Body of pancreas (tissue), 4 donors: ENCODE results near the gene CDX2. TPM values are rescaled to one million over a fixed set of nuclear protein-coding genes. Genes with fewer than 3 reads are reported as not detected.

ENCODE experiments used
- ATAC-seq: fragments of 150-250 bp; one replicate; pipeline ENCODE4 v1.9.1; 2016
- DNase-seq, 4 donors: peaks; one replicate each; pipeline ENCODE4 v3.0.0-alpha.2; 2019
- H3K27ac ChIP-seq, 4 donors: fragments of 200-600 bp; sonication (generic); 1 replicate in 3 of 4; 2 replicates in 1 of 4; pipeline versions ENCODE4 v1.5.1 to v1.6.1; 2016 to 2019; ENCODE audit warnings: mild to moderate bottlenecking in 1 of 4, mixed read lengths in 1 of 4, moderate library complexity in 1 of 4
- H3K27me3 ChIP-seq, 2 donors: fragments of 200-600 bp; sonication (generic); one replicate each; pipeline ENCODE4 v1.6.0; 2016; ENCODE audit warnings: mild to moderate bottlenecking in 1 of 2
- H3K36me3 ChIP-seq, 2 donors: fragments of 200-600 bp; sonication (generic); replicated peaks in 1 of 2; 2 replicates each; pipeline ENCODE4 v1.5.1; 2016; ENCODE audit warnings: low read depth in 2 of 2; ENCODE audit not compliant: insufficient read depth in 1 of 2
- H3K4me1 ChIP-seq: fragments of 200-600 bp; sonication (generic); one replicate; pipeline ENCODE4 v1.6.0; 2016
- H3K4me3 ChIP-seq, 2 donors: fragments of 200-600 bp; sonication (generic); 1 replicate in 1 of 2; 2 replicates in 1 of 2; pipeline ENCODE4 v1.5.1; 2016 to 2019
- H3K9me3 ChIP-seq, 3 donors: fragments of 200-600 bp; sonication (generic); 1 replicate in 2 of 3; 2 replicates in 1 of 3; pipeline ENCODE4 v1.5.1; 2016
- POLR2A ChIP-seq, 3 donors: fragments of 450-650 bp; IDR thresholded peaks; one replicate each; pipeline ENCODE4 v1.6.1; 2016; ENCODE audit warnings: antibody characterized with exemption in 3 of 3, mild to moderate bottlenecking in 2 of 3
- WGBS, 2 donors: methylation state at CpG; one replicate each; pipeline ENCODE4 v1.1.5; 2017; 5-methylcytosine and 5-hydroxymethylcytosine counted together
- intact Hi-C: fragments of 100-400 bp; cut with DNase I; formaldehyde crosslinking; loops from one replicate; pipeline ENCODE4 v1.15.1; 2023
- total RNA-seq, 2 donors: library from RNA; depleted of rRNA; stranded (reverse); fragments of >200 nt; gene quantifications; one replicate each; pipeline ENCODE4 v1.1.0, GENCODE V29; 2016
- TF ChIP-seq, protein P1 (sequence below), 7 experiments: fragments of 450-650 bp in 4 of 7; fragments of 200-600 bp in 3 of 7; sonication (generic) in 3 of 7; IDR thresholded peaks; one replicate each; pipeline ENCODE4 v1.5.1; 2016 to 2019; ENCODE audit warnings: antibody characterized with exemption in 7 of 7

CDX2 gene
- total RNA-seq, 2 donors from 2014 or later, result 1.3 to 1.6 TPM

DNA sequence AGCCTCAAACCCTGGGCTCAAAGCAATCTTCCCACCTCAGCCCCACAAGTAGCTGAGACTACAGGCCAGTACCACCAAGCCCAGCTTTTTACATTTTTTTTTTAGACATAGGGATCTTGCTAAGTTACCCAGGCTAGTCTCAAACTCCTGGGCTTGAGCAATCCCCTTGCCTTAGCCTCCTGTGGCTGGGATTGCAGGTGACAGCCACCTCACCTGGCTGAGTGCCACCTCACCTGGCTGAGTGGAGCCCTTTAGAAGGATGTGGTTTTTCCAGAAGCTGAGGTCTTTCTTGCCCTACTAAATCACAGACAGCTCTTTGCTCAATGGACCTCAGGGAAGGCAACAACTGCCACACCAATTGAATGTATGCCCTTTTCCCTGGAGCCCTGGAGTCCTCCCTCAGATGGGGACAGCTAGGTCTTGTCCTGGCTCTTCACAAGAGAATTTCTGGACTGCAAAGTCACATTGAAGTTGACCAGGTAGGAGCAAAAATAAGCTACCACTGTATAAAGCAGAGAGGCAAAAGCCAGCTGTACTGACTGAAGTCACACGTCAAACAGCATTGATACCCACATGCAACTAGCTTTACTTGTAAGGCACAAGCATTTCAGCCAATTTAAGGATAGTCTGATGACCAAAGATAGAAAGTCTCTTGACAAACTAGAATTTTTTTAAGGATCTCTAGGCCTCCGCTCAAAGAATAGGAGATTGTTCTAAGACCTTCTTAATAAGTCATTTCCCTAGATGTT lies 35.4 kb downstream of the CDX2 start:
- intact Hi-C loops, result no loop called here
- Histone ChIP-seq H3K27me3 (no peaks in the 10 kb centered on the region), H3K4me3 (no peak overlapping the region), H3K4me1 (no peaks in the 10 kb centered on the region), H3K9me3 (no peaks in the 10 kb centered on the region), H3K27ac (peak overlapping the region in 3 of 4 donors; percentile 5 to 41 (median 17)), H3K36me3 (no peaks in the 10 kb centered on the region)
- WGBS, 2 donors, result 86 to 88% methylated on average over 2 of the region's 2 CpGs
- peak; percentile 55 for ATAC-seq
- TF ChIP-seq, protein P1, sequence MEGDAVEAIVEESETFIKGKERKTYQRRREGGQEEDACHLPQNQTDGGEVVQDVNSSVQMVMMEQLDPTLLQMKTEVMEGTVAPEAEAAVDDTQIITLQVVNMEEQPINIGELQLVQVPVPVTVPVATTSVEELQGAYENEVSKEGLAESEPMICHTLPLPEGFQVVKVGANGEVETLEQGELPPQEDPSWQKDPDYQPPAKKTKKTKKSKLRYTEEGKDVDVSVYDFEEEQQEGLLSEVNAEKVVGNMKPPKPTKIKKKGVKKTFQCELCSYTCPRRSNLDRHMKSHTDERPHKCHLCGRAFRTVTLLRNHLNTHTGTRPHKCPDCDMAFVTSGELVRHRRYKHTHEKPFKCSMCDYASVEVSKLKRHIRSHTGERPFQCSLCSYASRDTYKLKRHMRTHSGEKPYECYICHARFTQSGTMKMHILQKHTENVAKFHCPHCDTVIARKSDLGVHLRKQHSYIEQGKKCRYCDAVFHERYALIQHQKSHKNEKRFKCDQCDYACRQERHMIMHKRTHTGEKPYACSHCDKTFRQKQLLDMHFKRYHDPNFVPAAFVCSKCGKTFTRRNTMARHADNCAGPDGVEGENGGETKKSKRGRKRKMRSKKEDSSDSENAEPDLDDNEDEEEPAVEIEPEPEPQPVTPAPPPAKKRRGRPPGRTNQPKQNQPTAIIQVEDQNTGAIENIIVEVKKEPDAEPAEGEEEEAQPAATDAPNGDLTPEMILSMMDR (IDR thresholded peaks at IDR 0.05), result no peak
- no peak for TF ChIP-seq POLR2A (IDR thresholded peaks at IDR 0.05)
- DNase-seq, result peak in 2 of 4 donors; percentile 58 to 72

DNA sequence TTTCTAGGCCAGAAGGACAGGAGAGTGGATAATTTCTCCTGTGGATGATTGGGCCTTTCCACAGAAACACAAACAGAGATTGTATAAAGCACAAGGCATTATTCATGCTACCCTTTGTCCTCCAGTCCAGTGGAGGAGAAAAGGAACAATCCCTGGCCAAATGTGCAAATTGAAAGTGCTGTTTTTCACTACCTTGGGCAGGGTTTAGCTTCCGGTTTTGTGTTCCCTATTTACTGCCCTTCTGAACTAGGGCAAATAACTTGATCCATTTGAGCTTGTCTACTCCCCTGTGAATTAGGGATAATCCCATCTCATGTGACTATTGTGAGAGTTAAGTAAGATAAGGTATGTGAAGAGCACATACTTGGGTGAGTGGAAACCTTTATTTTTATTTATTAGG lies 36.0 kb downstream of the CDX2 start:
- no peak for TF ChIP-seq POLR2A (IDR thresholded peaks at IDR 0.05)
- TF ChIP-seq, protein P1 (IDR thresholded peaks at IDR 0.05), result no peak
- H3K27me3 ChIP-seq, result no peaks in the 10 kb centered on the region
- no peaks in the 10 kb centered on the region for H3K4me1 ChIP-seq
- peak overlapping the region in 2 of 4 donors; percentile 5 to 17 for H3K27ac ChIP-seq
- H3K36me3 ChIP-seq, result no peaks in the 10 kb centered on the region
- ATAC-seq (no peak), DNase-seq (no peak)
- H3K4me3 ChIP-seq, result no peak overlapping the region
- 67 to 81% methylated on average over 1 of the region's 1 CpG for WGBS, 2 donors
- no peaks in the 10 kb centered on the region for H3K9me3 ChIP-seq
- intact Hi-C loops, result no loop called here

DNA sequence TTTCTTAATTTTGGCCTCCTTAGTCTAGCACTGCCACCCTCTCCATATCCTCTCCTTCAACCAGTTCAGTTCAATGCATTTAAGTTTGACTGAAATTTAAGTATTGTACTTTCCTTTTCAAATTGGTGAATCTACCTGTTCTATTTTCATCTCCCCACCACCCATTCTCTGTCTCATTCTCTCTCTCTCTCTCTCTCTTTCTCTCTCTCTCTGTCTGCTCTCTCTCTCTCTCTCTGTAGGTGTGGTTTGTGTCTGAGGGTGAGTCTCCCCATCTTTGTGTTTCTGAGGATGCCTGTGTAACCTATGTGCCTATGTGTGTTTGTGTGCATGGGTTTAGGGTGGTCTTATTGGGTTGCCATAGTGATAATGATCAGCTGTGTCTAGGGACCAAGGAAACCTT lies 39.2 kb downstream of the CDX2 start:
- Histone ChIP-seq H3K9me3 (no peaks in the 10 kb centered on the region), H3K4me1 (no peaks in the 10 kb centered on the region), H3K36me3 (no peaks in the 10 kb centered on the region), H3K27ac (peak overlapping the region in 3 of 4 donors; percentile 79 to 91 (median 90)), H3K4me3 (no peak overlapping the region), H3K27me3 (no peaks in the 10 kb centered on the region)
- no peak for ATAC-seq
- intact Hi-C loops, result no loop called here
- no peak for DNase-seq
- TF ChIP-seq, protein P1 (IDR thresholded peaks at IDR 0.05), result no peak
- no peak for TF ChIP-seq POLR2A (IDR thresholded peaks at IDR 0.05)

DNA sequence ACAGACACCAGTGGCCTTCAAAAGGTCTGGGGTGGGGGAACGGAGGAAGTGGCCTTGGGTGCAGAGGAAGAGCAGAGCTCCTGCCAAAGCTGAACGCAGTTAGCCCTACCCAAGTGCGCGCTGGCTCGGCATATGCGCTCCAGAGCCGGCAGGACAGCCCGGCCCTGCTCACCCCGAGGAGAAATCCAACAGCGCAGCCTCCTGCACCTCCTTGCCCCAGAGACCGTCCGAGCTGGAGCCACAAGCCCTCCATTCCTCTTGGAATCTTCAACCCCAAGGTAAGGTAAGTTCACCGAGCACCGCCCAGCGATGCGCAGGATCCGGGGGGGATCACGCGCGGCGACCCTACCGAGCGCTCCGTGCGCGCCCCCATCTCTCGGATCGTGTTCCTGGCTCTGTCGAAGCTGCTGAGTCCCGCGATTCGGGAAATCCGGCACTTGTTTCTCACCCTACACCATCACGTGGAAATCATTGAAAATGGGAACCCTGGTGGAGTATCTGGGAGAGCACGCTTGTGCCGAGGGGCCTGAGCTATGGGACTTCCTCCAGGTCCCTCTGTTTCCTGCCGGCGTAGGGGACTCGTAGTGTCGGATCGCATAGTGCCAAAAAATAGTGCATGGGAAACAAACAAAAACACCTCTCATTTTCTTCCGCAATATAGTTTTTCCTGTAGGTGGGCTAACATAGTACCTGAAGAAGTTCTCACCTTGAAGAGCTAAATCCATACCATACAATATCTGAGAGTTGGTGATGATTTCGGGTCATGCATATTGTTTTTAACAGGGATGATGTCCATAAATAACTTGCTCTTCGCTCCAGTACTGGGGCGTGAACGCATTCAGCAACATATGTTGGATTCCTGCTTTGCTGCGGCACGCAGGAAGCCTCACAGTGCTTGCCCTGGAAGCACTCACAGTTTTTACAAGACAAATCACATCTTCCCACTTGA lies 40.0 kb downstream of the CDX2 start:
- H3K4me1 ChIP-seq, result no peaks in the 10 kb centered on the region
- DNase-seq (peak in 1 of 4 donors; percentile 19), ATAC-seq (no peak)
- H3K27ac ChIP-seq, result peak overlapping the region; percentile 15 to 91 (median 84)
- H3K4me3 ChIP-seq, result no peak overlapping the region
- WGBS, 2 donors, result 32 to 73% methylated on average over 42 to 45 of the region's 48 CpGs
- intact Hi-C loops, result no loop called here
- no peaks in the 10 kb centered on the region for H3K36me3 ChIP-seq
- no peaks in the 10 kb centered on the region for H3K27me3 ChIP-seq
- H3K9me3 ChIP-seq, result no peaks in the 10 kb centered on the region
- TF ChIP-seq, protein P1 (IDR thresholded peaks at IDR 0.05), result no peak
- TF ChIP-seq POLR2A (IDR thresholded peaks at IDR 0.05), result no peak
